Measurements from ENCODE around the gene GNA12. TPM values are rescaled to one million over a fixed set of nuclear protein-coding genes. Genes with fewer than 3 reads are reported as not detected.
A peak's percentile ranks its signal among the peaks of the same experiment; 100 is the strongest.

GNA12 gene
- total and polyA plus RNA-seq, 2 experiments from 2014 or later = 11.2 to 13.8 TPM

GRCh38 chr7:2824678-2825461 is 19.2 kb downstream of the GNA12 start:
- H3K4me2 ChIP-seq (ENCODE audit: unreplicated experiment) = no peak overlapping the region
- no peaks in the 10 kb centered on the region for H4K20me1 ChIP-seq (ENCODE audit: insufficient read depth)
- H3K9me2 ChIP-seq (ENCODE audit: insufficient read depth) = no peaks in the 10 kb centered on the region
- H2AFZ ChIP-seq = no peak overlapping the region
- H3K4me3 ChIP-seq = no peak overlapping the region
- H3K27ac ChIP-seq = no peak overlapping the region
- no peaks in the 10 kb centered on the region for H3K9me3 ChIP-seq (ENCODE audit: low read depth)
- H3K9ac ChIP-seq = no peak overlapping the region
- TF ChIP-seq EZH2 (IDR thresholded peaks at IDR 0.05; ENCODE audit: insufficient read depth, poor library complexity, severe bottlenecking) (no peak), EZH2phosphoT487 (IDR thresholded peaks at IDR 0.05; ENCODE audit: insufficient read depth, low read depth) (no peak)
- in situ Hi-C loops (cut with MboI) = no loop called here
- H3K79me2 ChIP-seq (ENCODE audit: insufficient read depth) = peaks cover 80% of the 10 kb centered on the region
- H3F3A ChIP-seq (ENCODE audit: insufficient read depth) = peaks cover 50% of the 10 kb centered on the region
- WGBS, 2 experiments (ENCODE audit: low coverage in 1 of 2, low lambda C conversion rate in 2 of 2, missing lambda C conversion rate in 2 of 2) = 94 to 97% methylated on average over 16 of the region's 16 CpGs
- no peaks in the 10 kb centered on the region for H3K27me3 ChIP-seq (replicated peaks; ENCODE audit: insufficient read depth)
- H3K4me1 ChIP-seq (ENCODE audit: insufficient read depth) = peaks cover 58% of the 10 kb centered on the region
- H3K36me3 ChIP-seq (ENCODE audit: low read depth) = no peaks in the 10 kb centered on the region
- DNase-seq = no peak

GRCh38 chr7:2824026-2824677 is 20.0 kb downstream of the GNA12 start:
- Histone ChIP-seq H4K20me1 (ENCODE audit: insufficient read depth) (no peaks in the 10 kb centered on the region), H3K79me2 (ENCODE audit: insufficient read depth) (peaks cover 80% of the 10 kb centered on the region), H3K4me1 (ENCODE audit: insufficient read depth) (peaks cover 63% of the 10 kb centered on the region), H3K4me3 (no peak overlapping the region), H3K27me3 (replicated peaks; ENCODE audit: insufficient read depth) (no peaks in the 10 kb centered on the region), H3K4me2 (ENCODE audit: unreplicated experiment) (no peak overlapping the region), H3K9ac (no peak overlapping the region), H2AFZ (no peak overlapping the region), H3K9me2 (ENCODE audit: insufficient read depth) (no peaks in the 10 kb centered on the region), H3F3A (ENCODE audit: insufficient read depth) (peaks cover 57% of the 10 kb centered on the region), H3K36me3 (ENCODE audit: low read depth) (no peaks in the 10 kb centered on the region), H3K27ac (no peak overlapping the region), H3K9me3 (ENCODE audit: low read depth) (no peaks in the 10 kb centered on the region)
- no peak for TF ChIP-seq EZH2phosphoT487 (IDR thresholded peaks at IDR 0.05; ENCODE audit: insufficient read depth, low read depth)
- no peak for TF ChIP-seq EZH2 (IDR thresholded peaks at IDR 0.05; ENCODE audit: insufficient read depth, poor library complexity, severe bottlenecking)
- in situ Hi-C loops (cut with MboI) = no loop called here
- DNase-seq = no peak
- WGBS, 2 experiments (ENCODE audit: low coverage in 1 of 2, low lambda C conversion rate in 2 of 2, missing lambda C conversion rate in 2 of 2) = 97% methylated on average over 16 of the region's 16 CpGs

- H4K20me1 ChIP-seq (ENCODE audit: insufficient read depth) = no peaks in the 10 kb centered on the region
- in situ Hi-C loops (cut with MboI) = no loop called here
- peaks cover 64% of the 10 kb centered on the region for H3K4me1 ChIP-seq (ENCODE audit: insufficient read depth)
These were observed 21.0 kb downstream of the GNA12 start for GRCh38 chr7:2823130-2823529.

GRCh38 chr7:2821842-2822507 is 22.1 kb downstream of the GNA12 start:
- DNase-seq = peak; percentile 91
- in situ Hi-C loops (cut with MboI) = no loop called here
- Histone ChIP-seq H3K4me3 (peak overlapping the region; percentile 45), H3K79me2 (ENCODE audit: insufficient read depth) (peaks cover 80% of the 10 kb centered on the region), H3K4me2 (ENCODE audit: unreplicated experiment) (peak overlapping the region; percentile 81), H3K27me3 (replicated peaks; ENCODE audit: insufficient read depth) (no peaks in the 10 kb centered on the region), H3K4me1 (ENCODE audit: insufficient read depth) (peaks cover 53% of the 10 kb centered on the region), H3F3A (ENCODE audit: insufficient read depth) (peaks cover 52% of the 10 kb centered on the region), H3K9me2 (ENCODE audit: insufficient read depth) (no peaks in the 10 kb centered on the region), H3K36me3 (ENCODE audit: low read depth) (no peaks in the 10 kb centered on the region), H3K27ac (peak overlapping the region; percentile 89), H3K9ac (peak overlapping the region; percentile 63), H2AFZ (no peak overlapping the region), H3K9me3 (ENCODE audit: low read depth) (no peaks in the 10 kb centered on the region), H4K20me1 (ENCODE audit: insufficient read depth) (no peaks in the 10 kb centered on the region)
- 39 to 40% methylated on average over 10 of the region's 10 CpGs for WGBS, 2 experiments (ENCODE audit: low coverage in 1 of 2, low lambda C conversion rate in 2 of 2, missing lambda C conversion rate in 2 of 2)
- no peak for TF ChIP-seq EZH2 (IDR thresholded peaks at IDR 0.05; ENCODE audit: insufficient read depth, poor library complexity, severe bottlenecking)
- TF ChIP-seq EZH2phosphoT487 (IDR thresholded peaks at IDR 0.05; ENCODE audit: insufficient read depth, low read depth) = peak; percentile 86; the same call in 1 of the 2 replicates

More at GRCh38 chr7:2823130-2823529, 21.0 kb downstream of the GNA12 start:
- DNase-seq = no peak
- H3K27ac ChIP-seq = peak overlapping the region; percentile 89
- WGBS, 2 experiments (ENCODE audit: low coverage in 1 of 2, low lambda C conversion rate in 2 of 2, missing lambda C conversion rate in 2 of 2) = 75 to 80% methylated on average over 5 of the region's 5 CpGs
- TF ChIP-seq EZH2 (IDR thresholded peaks at IDR 0.05; ENCODE audit: insufficient read depth, poor library complexity, severe bottlenecking) (no peak), EZH2phosphoT487 (IDR thresholded peaks at IDR 0.05; ENCODE audit: insufficient read depth, low read depth) (no peak)
- H3K9me3 ChIP-seq (ENCODE audit: low read depth) = no peaks in the 10 kb centered on the region
- peak overlapping the region; percentile 16 for H3K4me2 ChIP-seq (ENCODE audit: unreplicated experiment)
- H3K9me2 ChIP-seq (ENCODE audit: insufficient read depth) = no peaks in the 10 kb centered on the region
- no peaks in the 10 kb centered on the region for H3K27me3 ChIP-seq (replicated peaks; ENCODE audit: insufficient read depth)
- H3F3A ChIP-seq (ENCODE audit: insufficient read depth) = peaks cover 57% of the 10 kb centered on the region
- H3K36me3 ChIP-seq (ENCODE audit: low read depth) = no peaks in the 10 kb centered on the region
- H3K9ac ChIP-seq = no peak overlapping the region
- H3K79me2 ChIP-seq (ENCODE audit: insufficient read depth) = peaks cover 80% of the 10 kb centered on the region
- H2AFZ ChIP-seq = no peak overlapping the region
- H3K4me3 ChIP-seq = no peak overlapping the region

All from GM23248 (cell line).